CD4-positive, alpha-beta T cell treated with Interferon gamma for 1 hour (primary cell): ENCODE data around the gene ORMDL3.
A peak's percentile ranks its signal among the peaks of the same experiment; 100 is the strongest.
"Not testable (repeated sequence)": the region's sequence is repeated elsewhere in the genome, so short reads cannot be mapped to it uniquely, and the experiment has no call there.

Experiments used
- DNase-seq: peaks from one replicate; pipeline ENCODE4 v3.0.0-alpha.2; 2020

Gene ORMDL3

DNA sequence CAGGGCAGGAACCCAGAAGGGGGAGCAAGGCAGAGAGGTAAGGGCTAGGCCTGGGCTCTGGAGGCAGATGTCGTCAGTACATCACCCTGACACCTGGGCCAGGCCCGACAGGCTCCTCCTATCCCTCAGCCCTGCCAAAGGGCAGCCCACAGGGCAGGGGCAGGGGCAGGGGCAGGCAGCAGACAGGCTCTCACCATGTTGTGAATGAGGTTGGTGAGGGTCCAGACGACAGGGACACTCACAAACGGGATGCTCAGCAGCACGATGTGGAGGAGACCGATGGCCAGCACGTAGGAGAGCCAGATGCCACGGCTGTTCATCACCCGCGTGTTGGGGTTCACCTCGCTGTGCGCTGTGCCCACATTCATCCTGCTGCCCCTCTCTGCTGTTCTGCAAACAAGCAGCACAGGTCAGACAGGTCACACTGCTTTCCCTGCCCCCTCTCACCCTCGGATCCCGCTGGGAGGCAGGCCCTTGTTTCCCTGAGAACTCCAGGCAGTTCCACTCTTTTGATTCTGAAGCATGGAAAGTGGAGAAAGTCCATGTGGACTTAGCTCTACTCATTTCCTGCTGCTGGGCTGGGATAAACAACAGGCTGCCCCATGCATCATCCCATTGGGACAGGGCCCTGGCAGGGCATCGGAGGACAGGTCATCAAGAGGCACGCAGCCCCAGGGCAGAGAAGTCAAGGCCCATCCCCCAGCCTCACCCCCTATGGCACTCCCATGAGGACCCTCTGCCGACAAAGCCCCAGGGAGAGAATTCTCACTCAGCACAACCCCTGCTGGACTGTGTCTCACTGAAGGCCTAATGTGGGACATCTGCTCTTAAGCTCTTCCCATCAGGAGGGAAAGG, 3.3 kb downstream of the ORMDL3 start:
- DNase-seq = no peak

DNA sequence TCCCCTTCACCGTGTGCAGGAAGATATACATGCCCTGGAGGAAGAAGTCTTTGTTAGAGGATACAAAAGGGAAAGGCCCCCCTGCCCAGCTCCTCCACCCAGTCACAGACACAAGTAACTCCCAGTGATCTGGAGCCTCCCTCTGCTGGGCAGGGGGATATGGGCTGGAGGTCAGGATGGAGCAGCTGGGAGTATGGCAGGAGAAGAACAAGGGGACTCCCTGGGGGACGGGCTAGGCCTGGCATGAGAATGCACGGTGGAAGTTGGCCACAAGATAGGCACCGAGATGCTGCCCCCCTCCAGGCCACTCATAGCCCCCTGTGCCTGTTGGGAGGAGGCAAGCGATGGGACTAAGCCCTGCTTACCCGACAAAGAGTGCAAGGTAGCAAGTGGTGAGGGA, 4.2 kb downstream of the ORMDL3 start:
- DNase-seq = no peak

- no peak for DNase-seq
These were observed 5.4 kb downstream of the ORMDL3 start for GRCh38 chr17:39922006-39922405.

DNA sequence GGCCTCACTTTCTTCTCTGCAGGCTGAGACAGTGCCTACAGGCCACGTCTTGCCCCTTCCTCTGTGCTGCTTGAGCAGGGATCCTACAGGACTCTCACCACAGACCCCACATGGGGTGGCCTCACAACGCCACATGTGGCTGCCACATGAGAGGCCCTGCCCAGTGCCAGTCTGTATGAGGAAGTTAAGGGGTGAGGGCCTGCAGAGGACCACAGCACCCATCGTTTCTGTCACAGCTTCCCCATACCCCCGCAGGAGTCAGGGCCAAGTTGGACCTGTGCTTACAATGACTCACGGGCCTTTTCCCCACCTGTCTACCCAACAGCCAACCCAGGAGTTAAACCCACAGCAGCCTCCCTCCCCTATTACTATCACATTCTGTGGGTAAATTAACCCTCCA, 6.1 kb downstream of the ORMDL3 start:
- DNase-seq = peak; percentile 3

DNA sequence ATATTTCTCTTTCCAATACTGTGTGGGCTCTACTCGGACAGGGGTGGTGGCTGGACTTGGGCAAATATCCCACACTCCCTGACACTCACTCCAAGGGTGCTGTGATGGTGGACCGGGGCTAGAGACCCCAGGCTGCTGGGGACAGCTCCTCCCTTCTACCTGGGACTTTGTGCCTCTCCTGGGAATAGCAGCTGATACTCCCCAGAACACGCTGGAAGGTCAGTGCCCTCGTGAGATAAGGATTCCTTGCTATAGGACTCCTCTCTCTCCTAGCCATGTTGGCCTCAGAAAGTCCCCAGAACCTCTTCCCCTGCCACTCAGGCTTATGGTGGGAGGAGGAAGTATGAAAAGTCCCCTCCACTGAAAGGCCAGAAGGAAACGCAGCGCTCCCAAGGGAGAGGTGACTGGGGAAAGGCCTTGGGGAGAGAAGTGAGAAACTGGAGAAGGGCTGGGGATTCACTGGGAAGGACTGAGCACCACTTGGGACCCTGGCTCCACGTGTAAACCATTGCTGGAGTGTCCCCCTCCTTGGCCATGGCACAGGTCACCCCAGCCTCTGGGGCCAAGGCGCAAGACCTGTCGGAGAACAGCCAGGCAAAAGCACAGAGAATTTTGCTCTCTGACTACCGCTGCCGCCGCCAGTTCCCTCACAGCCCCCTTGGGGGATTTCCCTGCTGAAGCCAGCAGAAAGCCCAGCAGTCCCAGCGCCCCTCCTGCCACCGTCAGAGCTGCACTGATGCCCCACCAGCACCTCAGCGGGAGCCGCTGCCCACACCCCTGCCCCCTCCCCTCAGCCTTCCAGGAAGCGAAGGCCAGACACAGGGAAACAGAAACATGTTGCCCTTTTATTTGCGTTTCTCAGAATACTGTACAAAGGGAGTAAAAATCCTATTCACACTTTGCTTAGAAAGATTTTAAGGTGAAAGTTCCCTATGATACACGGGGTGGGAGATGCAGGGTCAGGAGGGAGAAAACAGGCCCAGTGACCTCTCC, 6.9 kb downstream of the ORMDL3 start:
- DNase-seq = peak; percentile 49

DNA sequence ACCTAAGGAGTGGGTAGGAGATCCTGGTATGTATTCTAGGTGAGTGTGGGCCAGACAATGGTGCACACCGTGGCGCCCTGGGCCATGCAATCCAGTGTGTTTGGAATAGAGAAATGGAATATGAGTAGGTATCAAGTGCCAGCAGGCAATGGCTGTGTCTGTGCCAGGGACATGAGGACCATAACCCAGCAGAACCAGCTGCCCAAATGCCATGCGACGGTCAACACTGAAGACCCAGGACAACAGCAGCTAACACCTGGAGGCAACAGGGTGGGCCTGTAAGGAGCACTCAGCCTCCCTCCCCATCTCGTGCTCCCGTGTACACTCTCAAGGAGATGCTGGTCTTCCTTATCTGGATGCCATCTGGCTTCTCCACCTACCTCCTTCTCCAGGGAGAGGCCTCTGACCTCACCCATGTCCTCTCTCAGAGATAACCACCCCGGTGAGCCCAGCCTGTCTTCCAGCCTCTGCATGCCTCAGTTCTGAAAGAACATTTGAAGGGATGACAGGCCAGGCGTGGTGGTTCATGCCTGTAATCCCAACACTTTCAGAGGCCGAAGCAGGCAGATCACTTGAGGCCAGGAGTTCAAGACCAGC, 8.2 kb downstream of the ORMDL3 start:
- no peak for DNase-seq

- no peak for DNase-seq
These were observed 10.5 kb downstream of the ORMDL3 start for GRCh38 chr17:39916918-39917317.

GRCh38 chr17:39915559-39915958, 11.8 kb downstream of the ORMDL3 start:
- no peak for DNase-seq

GRCh38 chr17:39913989-39914388, 13.4 kb downstream of the ORMDL3 start:
- DNase-seq = no peak

- DNase-seq = no peak
These were observed 18.5 kb downstream of the ORMDL3 start for GRCh38 chr17:39908789-39909352.

GRCh38 chr17:39904990-39905288, 22.5 kb downstream of the ORMDL3 start:
- DNase-seq = no peak

GRCh38 chr17:39903158-39903884, 24.1 kb downstream of the ORMDL3 start:
- DNase-seq = no peak

GRCh38 chr17:39902027-39902426, 25.4 kb downstream of the ORMDL3 start:
- DNase-seq = not testable (repeated sequence)

DNA sequence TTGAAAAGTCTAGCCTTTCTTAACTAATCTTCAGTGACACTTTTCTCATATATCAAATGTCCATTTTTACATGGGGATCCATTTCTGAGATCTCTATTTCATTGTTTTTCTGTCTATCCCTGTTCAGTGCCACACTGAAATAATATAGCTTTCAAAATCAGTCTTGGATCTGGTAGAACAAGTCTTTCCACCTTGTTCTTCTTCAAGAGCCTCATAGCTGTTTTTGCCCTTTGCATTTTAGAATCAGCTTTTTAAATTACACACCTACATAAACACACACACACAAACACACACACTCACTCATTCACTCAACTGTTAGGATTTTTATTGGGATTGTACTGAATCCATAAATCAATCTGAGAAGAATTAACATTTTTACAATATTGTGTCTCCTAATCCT, 28.2 kb downstream of the ORMDL3 start:
- no peak for DNase-seq

- DNase-seq = no peak
These were observed 29.3 kb downstream of the ORMDL3 start for GRCh38 chr17:39898088-39898487.

DNA sequence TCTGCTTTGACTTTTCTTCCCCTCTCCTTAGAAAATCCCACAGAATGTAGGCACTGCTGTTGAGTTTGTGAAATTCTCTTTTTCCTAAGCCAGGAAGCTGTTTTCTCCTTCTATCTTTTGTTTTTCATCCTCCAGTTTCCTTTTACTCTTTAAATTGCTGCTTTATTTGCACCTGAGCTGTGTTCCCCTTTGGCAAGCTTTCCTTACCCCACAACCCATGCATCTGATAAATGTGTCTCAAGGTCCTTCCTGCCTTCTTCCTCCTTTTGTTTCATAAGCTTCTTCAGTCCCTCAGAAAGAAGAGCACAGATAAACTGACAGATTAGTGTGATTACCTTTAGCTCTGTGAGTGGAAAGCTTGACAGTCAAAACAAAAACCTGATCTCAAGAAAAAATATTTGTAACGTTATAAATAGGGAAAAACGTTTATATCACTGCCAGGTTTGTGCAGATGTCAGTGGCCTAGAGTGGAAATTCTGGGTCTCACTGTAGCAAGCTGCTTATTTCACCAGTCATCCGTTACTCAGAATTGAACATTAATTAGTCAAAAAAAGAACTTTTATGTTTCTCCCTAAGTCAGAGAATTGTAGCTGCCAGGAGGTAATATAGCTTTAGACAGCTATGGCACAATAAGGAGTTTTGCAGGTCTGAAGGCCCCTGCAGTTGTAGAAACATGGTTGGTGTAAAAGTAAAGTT, 32.6 kb downstream of the ORMDL3 start:
- no peak for DNase-seq

GRCh38 chr17:39889200-39889599, 38.2 kb downstream of the ORMDL3 start:
- no peak for DNase-seq

GRCh38 chr17:39887078-39887477, 40.3 kb downstream of the ORMDL3 start:
- DNase-seq = no peak

GRCh38 chr17:39886102-39886501, 41.3 kb downstream of the ORMDL3 start:
- not testable (repeated sequence) for DNase-seq

DNA sequence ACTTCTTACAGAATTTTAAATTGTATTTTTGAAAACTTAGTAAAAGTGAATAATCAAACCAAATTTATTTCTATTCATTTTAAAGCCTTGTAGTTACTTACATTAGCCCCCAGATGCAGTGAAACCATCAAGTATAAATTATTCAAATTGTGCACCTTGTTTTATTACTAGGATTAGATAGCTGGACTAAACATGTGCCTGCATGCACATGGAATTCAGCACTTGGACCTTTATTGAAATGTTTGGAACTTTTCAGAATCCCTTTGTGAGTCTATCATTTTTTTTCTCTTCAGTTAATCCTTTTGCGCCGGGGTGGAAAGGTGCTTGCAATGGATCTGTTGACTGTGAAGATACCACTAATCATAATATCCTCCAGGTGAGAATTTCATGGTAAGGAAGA, 54.6 kb downstream of the ORMDL3 start:
- no peak for DNase-seq

GRCh38 chr17:39871801-39872200, 55.6 kb downstream of the ORMDL3 start:
- DNase-seq = no peak
